ENCODE data around the gene CEPT1.

The CEPT1 gene

DNA sequence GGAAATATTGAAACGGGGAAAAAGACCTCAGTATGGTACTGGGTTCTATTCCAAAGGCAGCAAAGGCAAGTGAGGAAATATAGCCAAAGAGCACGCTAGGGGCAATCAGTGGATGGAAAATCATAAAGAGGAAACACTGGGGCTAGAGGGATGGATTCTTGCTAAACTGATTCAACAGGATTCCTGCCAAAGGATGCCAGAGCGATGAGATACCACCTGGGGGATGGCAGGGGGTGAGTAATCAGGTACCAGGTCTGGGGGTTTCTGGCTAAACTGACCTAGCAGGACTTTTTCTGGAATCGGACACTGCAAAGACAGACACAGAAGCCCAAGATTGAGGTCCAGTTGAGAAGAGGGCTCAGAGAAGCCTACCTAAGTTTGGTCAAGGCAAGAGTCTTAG, 94.2 kb downstream of the CEPT1 start:
- DNase-seq, result no peak

Measured in COR-L47 (cell line).